NCI-H2196 (cell line): ENCODE measurements around the gene PI16.
"Not testable (repeated sequence)": the region's sequence is repeated elsewhere in the genome, so short reads cannot be mapped to it uniquely, and the experiment has no call there.

Experiments used
- DNase-seq: peaks from one replicate; lab custom pipeline; 2025; ENCODE audit not compliant: unreplicated experiment; lab: John Stamatoyannopoulos, UW

PI16 gene

DNA sequence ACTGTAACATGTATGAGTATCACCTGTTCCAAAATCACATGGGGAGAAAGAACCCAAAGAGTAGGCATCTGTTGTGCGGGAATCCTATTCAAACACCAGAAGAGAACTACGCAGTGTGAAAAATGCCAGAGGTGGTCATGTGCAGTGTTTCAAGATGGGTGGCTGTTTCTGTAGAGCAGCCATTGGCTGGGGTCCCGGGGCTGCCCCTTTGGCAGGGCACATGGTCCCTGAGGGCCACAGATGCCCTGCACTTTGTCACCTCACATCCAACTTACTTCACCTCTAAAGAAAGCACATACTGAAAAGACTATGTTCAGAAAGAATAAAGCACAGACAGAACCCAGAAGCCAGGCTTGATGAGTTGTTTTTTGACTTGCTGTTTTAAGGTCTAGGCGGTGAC lies 19.1 kb downstream of the PI16 start:
- no peak for DNase-seq

DNA sequence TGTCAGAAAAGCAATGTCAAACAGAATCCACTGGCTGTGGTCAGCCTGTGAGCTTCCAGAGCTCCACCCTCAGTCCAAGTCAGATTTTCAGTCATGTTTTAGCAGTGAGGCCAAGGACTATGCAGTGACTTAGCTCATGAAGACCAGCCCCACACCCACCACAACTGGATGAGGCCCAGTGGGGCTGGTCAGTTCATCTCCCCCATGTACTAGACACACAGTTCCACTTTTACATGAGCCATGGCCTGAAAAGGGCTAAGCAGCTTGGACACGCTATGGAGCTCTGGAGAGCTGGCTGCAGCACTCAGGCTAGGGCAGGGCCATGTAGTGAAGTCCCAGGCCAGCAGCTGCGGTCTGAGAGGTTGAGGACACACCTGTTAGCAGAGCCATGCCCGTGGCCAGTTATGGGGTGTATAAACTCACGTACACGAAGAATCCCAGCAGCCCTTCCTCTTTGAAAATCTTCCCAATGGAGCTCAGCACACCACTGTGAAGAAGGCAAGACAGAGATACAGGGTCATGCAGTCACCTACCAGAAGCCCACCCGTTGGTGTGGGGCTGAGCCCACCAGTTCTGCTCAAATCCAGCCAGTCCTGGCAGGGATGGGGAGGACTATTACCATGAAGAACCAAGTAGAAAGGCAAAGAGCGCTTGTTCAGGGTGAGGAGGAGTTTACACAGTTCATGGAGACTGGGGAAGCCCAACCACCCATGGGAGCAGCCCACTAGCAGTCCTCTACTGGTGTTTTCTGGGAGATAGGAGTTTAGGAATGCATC lies 20.9 kb downstream of the PI16 start:
- no peak for DNase-seq

DNA sequence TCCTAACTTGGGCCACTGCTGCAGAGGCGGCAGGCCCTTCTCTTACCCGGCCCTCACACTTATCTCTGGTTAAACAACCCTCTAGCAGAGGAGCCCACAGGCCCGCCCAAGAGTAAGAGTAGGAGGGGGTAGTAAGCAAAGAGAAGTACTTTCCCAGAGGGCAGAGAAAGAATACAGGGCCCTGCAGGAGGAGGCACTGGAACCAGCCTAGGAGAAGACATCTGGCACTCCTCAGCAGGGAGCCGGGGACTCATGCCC lies 21.4 kb downstream of the PI16 start:
- DNase-seq, result no peak

DNA sequence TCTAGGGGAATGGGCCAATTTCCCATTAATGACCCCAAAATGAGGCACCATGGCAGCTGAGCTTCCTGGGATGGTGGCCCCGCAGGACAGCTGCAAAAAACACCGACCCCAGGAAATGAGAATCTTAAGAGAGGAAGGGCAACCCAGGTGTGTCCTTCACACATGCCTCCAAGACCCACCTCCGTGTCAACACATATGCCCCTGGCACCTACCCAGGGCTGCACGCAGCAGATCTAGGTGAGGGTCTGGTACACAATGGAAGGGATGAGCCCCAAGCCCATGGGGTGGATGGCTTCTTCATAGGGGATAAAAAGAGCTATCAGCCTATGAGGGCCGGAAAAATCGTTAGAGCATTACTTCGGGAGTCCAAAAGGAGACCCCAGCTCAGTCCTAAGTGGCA lies 22.0 kb downstream of the PI16 start:
- no peak for DNase-seq

DNA sequence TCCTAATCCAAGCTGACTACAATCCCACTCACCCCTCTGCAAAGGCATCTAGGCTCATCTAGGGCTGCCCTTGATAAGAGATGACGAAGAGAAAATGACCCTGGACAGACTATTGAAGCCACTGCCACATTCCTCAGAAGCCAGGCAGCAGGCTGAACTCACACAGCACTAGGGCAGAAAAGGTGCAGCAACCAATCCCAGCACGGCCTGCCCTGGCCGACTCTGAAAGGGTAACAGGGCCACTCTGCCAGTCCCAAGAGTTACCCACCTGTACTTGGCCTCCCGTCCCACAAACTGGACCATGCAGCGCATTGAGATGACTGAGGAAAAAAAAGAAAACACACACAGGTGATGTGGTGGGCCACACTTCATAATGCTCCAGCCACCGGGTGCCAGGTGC lies 22.4 kb downstream of the PI16 start:
- DNase-seq, result no peak

DNA sequence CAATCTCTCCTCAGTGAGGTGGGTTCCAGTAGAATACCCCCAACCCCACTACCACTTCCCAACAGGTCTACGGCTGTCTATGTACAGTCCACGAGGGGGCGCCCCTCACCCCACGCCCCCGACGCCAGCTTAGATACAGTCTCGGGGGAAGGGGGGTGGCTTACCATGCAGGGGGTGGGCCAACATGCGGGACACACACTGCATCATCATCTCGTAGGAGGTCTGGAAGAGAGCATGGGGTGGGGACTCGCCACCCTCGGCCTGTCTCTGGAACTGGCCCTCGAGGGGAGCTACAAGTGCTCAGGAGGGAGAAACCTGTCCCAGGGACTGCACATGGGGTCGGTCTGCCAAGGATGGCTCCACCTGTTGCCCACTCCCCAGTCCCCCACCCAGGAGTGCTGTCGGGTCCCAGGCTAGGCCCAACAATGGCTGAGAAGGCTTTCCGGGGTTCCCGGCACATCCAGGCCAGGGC lies 23.0 kb downstream of the PI16 start:
- DNase-seq, result no peak

DNA sequence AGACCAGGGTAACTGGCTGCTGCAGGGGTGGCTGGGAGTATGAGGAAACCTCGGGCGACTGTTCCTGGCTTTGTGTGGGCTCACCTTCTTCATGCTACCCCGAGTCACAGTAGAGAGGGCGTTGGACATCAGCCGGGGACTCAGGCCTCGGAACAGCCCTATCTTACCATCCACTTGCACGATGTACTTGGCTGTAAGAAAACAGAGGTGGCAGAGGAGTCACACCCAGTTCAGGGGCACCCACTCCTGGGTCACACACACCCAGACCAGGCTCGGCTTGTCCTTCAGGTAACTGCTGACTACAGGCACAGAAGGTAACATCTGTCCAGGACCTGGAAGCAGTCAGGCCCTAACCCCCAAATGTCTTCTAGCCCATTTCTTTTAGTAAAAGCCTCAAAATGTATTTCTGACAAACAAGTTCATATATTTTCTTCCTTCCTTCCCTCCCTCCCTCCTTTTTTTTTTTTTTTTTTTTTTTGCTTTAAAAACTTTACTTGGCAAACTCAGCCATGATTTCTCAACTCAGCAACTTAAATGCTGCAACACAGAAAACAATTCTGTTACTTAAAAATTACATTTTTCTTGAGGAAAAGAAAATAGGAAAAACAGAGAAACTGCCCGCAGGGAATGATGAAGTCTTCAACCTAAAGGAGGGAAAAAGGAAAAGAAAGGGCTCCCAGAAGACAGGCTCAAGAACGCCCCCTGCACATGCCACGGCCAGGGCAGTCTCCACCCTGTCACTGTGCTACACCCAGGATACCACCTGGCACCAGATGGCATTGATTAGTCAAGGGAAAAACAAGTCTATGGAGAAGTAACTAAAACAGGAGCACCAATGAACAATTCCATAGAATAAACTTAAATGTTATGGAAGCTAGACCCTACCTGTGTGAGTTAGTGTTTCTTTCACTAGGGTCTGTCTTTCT lies 24.1 kb downstream of the PI16 start:
- no peak for DNase-seq

DNA sequence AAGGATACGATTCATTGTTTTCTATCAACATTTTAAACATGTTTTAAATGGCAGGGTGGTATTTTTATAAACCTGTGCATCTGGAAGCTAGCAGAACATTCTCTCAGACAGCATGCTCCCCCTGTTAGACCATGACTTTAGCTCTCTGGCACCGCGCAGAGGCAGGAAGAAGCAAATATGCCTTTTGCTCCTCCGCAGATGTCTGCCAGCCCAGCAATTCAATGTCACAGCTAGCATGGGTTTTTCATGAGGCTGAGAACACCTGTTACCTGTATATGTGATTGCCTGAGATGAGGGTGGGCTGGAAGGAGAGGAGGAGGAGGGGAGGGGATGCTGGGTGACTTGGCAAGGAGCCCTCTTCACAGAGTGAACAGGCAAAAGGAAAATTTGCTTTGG lies 24.8 kb downstream of the PI16 start:
- peak; percentile 62 for DNase-seq

DNA sequence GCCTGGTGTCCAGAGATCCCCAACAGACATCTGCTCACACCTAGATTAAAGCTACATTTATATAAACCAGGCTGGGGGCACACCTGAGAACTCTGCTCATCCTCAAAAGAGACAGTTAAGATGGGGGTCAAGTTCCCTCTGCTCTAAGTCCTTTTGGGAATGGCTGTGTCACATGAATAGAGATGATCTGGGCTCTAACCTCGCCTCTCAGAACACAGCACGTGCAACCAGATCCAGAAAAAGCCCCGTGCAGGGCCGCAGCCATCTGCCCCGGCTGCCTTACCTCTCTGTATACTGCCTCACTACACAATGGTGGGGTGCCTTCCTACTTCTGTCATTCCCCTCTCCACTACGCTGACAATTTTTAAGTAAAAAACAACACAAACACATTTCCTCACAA lies 25.6 kb downstream of the PI16 start:
- no peak for DNase-seq

DNA sequence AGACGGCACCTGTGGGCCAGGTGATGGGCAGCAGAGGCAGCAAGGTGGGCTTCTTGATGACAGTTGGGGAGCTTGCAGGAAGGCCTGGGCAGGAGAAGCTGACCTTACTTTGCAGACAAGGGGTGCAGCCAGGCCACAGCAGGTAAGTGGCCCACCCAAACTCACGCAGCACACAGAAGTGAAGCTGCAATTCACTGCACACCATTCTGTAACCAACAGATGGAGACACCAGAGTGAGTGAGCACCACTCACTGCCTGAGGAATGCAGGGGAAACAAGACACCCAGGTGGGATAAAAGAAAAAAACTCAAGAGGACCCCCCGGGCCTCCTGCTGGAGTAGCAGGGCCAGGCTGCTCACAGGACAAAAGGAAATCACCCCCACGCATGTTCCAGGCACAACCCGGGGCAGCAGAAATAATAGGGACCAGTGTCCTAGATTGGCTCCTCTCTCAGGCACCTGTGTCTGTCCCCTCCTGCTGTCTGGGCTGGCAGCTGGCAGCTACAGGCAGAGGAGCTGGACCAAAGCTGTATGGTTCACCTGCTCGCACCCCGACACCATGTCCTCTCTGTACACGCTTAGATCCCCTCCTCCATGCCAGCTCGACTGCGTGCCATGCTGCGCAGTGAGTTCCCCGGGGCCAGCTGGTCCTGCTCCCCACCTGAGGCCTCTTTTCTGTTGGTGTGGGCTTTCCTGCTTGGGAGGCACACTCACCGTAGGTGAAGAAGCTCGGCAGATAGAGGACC lies 26.5 kb downstream of the PI16 start:
- no peak for DNase-seq

DNA sequence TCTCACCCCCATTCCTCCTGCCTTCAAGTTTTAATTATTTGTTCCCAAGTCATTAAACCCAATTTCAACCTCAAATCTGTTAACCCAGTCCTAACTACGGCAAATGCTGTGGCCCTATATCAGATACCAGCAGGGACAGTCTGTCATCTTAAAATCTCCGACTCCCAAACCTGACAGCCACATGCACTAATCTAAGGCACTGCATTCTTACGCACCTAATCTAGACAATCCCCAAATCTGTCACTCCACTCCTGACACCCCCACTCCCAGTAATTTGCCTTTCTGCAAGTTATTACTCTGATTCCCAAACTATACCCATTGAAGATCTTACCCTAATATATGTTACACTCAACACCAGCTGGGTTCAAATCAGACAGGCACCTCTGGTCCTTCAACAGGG lies 29.0 kb downstream of the PI16 start:
- no peak for DNase-seq

DNA sequence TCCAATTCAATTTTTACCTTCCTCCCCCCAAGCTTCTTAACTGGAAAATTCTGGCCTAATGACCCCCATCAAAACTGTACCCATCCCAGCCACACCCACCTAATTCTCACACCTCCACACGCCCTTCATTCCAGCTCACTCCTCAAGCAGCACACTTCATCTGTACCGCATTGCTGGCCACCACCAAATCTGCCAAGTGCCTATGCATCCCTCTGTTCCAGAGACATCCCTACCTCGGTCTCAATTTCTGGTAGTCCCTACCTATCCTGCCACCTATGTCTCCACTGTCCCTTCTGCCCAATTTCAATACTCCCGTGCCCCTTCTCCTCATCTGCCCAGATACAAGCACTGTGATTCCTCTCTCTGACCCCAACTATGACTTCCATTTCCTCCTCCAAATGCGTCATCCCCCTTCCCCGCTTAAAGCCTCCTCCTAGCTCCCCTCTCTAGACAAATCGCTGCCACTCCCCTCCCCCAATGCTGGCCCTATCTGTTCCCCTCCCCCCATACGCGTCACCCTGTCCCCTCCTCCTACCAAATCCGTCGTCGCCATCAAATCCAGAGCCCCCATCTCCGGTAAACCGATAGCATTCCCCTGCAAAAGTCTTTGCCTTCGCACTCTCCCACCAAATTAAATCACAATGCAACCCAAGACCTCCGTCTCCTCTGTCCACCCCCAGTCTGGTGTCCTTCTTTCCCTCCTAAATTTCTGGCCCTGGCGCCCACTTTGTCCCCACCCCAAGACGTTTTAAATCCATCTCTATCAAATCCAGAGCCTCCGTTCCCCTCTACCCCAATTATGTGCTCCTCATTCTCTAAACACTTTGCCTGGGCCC lies 30.3 kb downstream of the PI16 start:
- DNase-seq, result no peak

DNA sequence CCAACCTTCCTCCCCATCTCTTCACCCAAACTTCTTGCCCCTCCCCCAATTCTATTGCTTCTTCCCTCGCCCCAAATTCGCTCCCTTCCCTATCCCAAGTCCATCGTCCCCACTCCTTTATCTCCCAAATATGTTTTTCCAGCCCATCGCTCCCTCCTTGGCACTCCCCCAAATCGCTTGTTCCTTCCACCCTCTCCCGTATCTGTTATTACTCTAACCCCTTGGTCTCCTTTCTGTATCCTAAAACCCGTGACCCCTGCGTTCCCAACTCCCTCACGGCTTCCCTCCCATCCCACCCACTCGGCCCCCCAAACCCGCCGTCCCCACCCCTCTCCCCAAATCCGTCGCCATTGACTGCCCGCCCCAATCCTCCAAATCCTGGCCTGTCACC lies 30.9 kb downstream of the PI16 start:
- DNase-seq, result no peak

DNA sequence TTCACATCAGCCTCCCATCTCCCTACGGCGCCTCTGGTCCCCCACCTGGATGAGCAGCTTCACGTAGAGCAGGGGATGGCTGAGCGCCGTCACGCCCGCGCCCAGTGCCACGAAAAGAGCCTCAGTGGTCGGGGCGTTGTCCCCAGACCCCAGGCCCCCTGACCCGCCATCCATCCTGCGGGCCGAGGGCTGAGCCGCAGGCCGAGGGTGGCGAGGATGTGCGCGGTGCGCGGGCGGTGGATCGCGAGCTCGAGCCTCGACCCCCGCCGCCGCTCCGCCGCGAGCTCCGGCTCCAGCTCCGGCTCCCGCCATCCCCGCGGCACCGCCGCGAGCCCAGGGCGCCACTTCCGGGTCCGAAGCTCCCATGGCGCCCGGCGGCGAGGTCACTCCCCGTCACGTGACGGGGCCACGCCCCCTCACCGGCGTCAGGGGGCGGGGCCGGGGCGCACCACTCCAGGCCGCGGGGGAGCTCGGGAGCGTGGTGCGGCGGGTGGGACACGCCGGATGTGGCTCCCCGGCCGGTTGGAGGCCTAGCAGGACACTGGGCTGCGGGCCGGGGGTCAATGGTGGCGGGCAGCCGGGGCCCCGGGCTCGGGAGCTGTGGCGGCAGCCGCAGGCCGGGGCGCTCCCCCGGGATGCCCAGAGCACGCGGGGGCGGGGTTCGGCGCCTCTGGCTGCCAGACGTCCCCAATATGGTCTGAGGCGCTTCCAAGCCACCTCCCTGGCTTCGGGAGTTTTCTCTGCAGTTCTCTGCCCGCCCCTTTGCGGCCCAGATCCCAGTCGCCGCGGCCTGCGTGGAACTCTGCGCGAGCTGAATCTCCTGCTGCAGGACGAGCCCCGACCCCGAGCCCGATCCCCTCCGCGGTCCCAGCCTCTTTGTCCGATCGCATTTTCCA lies 31.5 kb downstream of the PI16 start, which contains the start of gene MTCH1:
MTCH1 (minus strand) TSS at position 389 of the 896 bp plus-strand sequence; CDS start at position 366, 23 bp downstream.
- DNase-seq, result peak; percentile 92

DNA sequence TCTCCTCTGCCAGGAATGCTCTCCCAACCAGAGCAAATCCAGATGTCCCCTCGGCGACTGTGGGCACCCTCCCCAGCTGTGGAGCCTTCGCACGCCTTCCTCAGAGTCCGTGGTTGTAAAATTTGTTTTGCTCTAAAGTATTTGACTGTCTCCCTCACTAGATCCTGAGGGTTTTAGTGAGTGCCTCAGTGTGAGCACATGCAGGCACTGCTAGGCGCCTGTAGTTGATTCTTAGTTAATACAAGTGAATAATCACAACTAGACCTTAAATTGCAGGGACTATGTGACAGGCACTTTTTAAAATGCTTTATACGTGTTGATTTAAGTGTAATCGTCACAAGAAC lies 32.1 kb downstream of the PI16 start:
- no peak for DNase-seq

DNA sequence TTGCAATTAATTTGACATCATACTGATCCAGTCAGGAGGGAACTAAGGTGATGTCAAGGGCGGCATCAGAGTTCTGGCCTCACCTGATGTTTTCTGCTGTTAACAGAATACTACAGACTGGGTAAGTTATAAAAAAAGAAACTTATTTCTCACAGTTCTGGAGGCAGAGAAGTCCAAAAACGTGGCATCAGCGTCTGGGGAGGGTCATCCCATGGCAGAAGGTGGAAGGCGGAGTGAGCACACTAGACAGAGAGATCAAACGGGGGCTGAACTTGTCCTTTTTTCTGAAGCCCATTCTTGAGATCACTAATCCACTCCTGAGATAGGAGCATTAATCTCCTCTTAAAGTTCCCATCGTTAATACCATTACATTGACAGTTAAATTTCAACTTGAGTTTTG lies 34.7 kb downstream of the PI16 start:
- DNase-seq, result no peak

DNA sequence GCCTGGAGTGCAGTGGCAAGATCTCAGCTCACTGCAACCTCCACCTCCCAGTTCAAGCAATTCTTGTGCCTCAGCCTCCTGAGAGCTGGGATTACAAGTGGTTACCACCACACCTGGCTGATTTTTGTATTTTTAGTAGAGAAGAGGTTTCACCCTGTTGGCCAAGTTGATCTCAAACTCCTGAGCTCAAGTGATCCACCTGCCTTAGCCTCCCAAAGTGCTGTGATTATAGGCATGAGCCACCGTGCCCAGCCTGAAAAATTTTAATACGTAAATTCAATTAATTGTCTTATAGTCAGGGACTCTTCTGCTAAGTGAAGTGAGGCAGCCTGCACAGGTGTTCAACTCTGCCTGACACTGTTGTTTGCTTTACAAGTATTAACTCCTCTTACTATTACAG lies 35.9 kb downstream of the PI16 start:
- DNase-seq, result not testable (repeated sequence)

DNA sequence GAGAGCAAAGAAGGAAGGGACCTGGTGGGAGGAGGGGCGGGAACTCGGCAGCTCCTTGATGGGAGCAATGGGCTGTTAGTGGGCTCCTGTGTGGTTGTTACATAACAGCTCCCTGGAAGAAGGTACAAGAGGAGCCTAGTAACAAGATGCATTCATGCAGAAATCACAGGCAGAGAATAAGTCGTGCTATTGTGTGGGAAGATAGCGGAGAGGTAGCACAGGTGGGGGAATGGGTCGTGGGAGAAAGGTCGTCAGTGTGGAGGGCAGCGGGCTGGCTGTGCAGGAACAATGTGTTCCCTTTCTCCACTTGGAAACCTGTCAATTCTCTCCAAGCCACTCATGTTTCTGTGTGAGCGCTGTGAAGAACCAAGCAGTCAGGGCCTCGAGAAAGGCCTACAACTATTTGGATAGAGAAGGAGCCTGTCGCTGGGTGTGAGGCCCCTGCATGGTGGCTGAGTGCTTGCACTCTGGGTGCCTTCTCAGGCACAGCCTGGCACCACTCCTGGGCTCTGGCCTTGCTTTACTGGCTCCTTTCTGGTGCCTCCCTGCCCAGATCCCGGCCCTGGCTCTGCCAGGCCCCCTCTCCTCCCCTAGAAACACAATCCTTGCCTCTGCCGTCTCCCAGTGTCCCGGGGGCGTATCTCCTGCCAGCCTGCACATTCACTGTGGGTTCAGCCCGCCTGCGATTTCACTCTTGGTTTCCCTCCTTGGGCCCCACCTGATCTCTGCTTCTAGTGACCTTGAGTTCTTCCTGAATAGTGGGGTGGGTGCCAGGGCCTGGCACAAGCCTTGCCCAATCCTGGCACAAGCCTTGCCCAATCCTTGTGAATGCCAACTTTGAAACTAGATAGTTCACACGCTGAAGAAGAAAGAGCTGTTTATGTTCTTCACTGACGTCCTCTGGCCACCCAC lies 43.5 kb downstream of the PI16 start:
- DNase-seq, result peak; percentile 61

DNA sequence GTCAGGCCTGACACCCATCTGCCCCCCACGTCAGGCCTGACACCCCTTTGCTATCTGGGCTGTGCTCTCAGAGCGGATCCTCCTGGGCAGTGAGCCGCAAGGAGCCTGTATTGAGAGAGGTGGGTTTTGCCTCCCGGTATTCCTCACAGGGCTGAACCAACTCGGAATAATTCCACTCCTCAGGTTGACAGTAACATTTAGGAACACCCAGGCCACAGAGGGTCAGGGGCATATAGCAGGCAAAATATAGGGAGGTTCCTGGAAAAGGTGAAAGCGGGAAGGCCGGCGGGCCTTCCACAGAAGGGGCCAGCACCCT lies 44.1 kb downstream of the PI16 start:
- DNase-seq, result no peak
